ENCODE results near the gene FBXO3. TPM values are rescaled to one million over a fixed set of nuclear protein-coding genes. Genes with fewer than 3 reads are reported as not detected.
A peak's percentile ranks its signal among the peaks of the same experiment; 100 is the strongest.

FBXO3 gene
- total and polyA plus RNA-seq, 2 of the 13 experiments (the other 11 are each of a cell fraction or from before 2014, with no cell fraction given): 20.4 to 27.6 TPM

GRCh38 chr11:33736148-33736812, 38.0 kb downstream of the FBXO3 start, which contains the start of gene CD59 (continued):
- TF ChIP-seq ATF2 (CRISPR knock-in tag; IDR thresholded peaks at IDR 0.05): no peak
- TF ChIP-seq KMT2A (CRISPR knock-in tag; IDR thresholded peaks at IDR 0.05): peak; percentile 83; the same call in 1 of the 2 replicates
- no peak; the same call in 1 of the 2 replicates for TF ChIP-seq ZNF749 (CRISPR knock-in tag; IDR thresholded peaks at IDR 0.05; ENCODE audit: borderline replicate concordance)
- peak; percentile 37; the same call in 1 of the 2 replicates for TF ChIP-seq ZNF709 (CRISPR knock-in tag; IDR thresholded peaks at IDR 0.05)
- peak; percentile 89; the same call in 1 of the 2 replicates for TF ChIP-seq KDM5B (CRISPR knock-in tag; IDR thresholded peaks at IDR 0.05; ENCODE audit: borderline replicate concordance)
- TF ChIP-seq NFATC3 (CRISPR knock-in tag; IDR thresholded peaks at IDR 0.05): no peak
- no peak for TF ChIP-seq ZNF674 (CRISPR knock-in tag; IDR thresholded peaks at IDR 0.05; ENCODE audit: low read depth)
- TF ChIP-seq ZNF850 (CRISPR knock-in tag; conservative IDR thresholded peaks at IDR 0.05): no peak
- no peak for TF ChIP-seq ZNF180 (CRISPR knock-in tag; IDR thresholded peaks at IDR 0.05; ENCODE audit: borderline replicate concordance, low read depth)
- peak; percentile 45; the same call in 1 of the 2 replicates for TF ChIP-seq MED1 (CRISPR knock-in tag; IDR thresholded peaks at IDR 0.05)
- TF ChIP-seq ZFX (CRISPR knock-in tag; IDR thresholded peaks at IDR 0.05; ENCODE audit: low read depth): peak; percentile 92
- peak; percentile 88 for TF ChIP-seq PHF8 (CRISPR knock-in tag; IDR thresholded peaks at IDR 0.05)
- 0 out of 2 replicates have a peak, but pooled peaks have one; percentile 45 for TF ChIP-seq IRX3 (CRISPR knock-in tag; IDR thresholded peaks at IDR 0.05; ENCODE audit: borderline replicate concordance, low read depth)
- no peak for TF ChIP-seq ARNT2 (CRISPR knock-in tag; IDR thresholded peaks at IDR 0.05; ENCODE audit: low read depth)
- peak; percentile 76; the same call in 1 of the 2 replicates for TF ChIP-seq SNAPC4 (CRISPR knock-in tag; IDR thresholded peaks at IDR 0.05)
- TF ChIP-seq KLF6 (CRISPR knock-in tag; IDR thresholded peaks at IDR 0.05): 0 out of 2 replicates have a peak, but pooled peaks have one; percentile 41
- peak; percentile 33; the same call in 1 of the 2 replicates for TF ChIP-seq MEIS2 (CRISPR knock-in tag; IDR thresholded peaks at IDR 0.05)
- peak; percentile 82 for TF ChIP-seq ZNF687 (CRISPR knock-in tag; IDR thresholded peaks at IDR 0.05)
- peak; percentile 27; the same call in 1 of the 2 replicates for TF ChIP-seq ZNF543 (CRISPR knock-in tag; IDR thresholded peaks at IDR 0.05)

Data from HepG2 (cell line).